Measurements from ENCODE around the gene KRT73.

The KRT73 gene

DNA sequence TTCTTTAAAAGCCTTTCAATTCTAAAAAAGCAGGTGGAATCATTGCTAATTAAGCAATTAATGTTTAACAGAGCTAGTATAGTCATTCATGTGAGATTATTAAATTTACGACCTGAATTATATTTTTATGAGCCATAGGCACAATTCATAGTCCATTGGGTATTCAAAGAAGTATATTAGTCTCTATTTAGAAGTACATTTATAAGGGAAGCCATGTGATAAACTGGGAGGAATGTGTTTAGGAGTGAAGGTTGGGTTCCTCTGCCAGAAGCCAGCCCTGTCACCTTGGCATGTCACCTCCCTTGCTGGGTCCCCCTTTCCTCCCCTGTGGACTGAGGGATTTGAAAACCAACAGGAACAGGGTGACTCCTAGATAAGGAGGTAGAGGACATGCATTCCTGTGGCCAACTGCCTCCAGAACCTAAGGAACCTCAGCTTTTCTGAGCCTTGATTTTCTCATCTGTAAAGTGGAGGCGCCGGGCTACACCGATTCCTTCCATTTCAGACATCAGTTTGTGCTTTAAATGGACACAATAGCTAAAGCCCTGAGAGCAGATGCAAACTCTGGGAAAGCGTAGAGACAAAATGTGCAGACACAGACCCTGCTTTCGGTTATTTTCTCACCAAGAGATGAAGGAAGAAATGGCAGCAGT, 39.0 kb upstream of the KRT73 start:
- TF ChIP-seq, protein P1, sequence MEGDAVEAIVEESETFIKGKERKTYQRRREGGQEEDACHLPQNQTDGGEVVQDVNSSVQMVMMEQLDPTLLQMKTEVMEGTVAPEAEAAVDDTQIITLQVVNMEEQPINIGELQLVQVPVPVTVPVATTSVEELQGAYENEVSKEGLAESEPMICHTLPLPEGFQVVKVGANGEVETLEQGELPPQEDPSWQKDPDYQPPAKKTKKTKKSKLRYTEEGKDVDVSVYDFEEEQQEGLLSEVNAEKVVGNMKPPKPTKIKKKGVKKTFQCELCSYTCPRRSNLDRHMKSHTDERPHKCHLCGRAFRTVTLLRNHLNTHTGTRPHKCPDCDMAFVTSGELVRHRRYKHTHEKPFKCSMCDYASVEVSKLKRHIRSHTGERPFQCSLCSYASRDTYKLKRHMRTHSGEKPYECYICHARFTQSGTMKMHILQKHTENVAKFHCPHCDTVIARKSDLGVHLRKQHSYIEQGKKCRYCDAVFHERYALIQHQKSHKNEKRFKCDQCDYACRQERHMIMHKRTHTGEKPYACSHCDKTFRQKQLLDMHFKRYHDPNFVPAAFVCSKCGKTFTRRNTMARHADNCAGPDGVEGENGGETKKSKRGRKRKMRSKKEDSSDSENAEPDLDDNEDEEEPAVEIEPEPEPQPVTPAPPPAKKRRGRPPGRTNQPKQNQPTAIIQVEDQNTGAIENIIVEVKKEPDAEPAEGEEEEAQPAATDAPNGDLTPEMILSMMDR (IDR thresholded peaks at IDR 0.05; ENCODE audit: control extremely low read depth, extremely low read depth, low read depth, missing control alignments): no peak
- CTCF ChIA-PET: interaction anchor here (1.5 kb wide), 1 partner anchor 18 kb away, joined by 4 read pairs; no protein-coding TSS in a partner anchor
- DNase-seq (ENCODE audit: extremely low spot score): no peak
- POLR2A ChIA-PET: no interaction called here

DNA sequence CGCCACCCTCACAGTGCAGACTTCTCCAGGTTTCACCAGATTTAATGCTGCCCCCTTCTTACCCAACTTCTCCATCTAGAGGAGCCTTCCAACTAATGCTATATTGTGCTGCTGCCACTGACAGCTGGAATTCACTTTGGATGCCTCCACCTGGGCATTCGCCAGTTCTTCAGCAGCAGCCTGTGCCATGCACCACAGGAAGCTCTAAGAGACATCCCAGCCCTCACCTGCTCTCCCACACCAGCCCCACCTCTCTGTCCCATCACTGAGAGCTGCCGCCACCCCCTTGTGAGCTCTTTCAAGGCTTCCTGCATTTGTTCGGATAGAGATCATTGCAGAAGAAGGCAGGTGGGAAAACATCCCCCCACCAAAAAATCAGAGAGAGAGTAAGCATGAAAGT, 38.3 kb upstream of the KRT73 start:
- POLR2A ChIA-PET: no interaction called here

DNA sequence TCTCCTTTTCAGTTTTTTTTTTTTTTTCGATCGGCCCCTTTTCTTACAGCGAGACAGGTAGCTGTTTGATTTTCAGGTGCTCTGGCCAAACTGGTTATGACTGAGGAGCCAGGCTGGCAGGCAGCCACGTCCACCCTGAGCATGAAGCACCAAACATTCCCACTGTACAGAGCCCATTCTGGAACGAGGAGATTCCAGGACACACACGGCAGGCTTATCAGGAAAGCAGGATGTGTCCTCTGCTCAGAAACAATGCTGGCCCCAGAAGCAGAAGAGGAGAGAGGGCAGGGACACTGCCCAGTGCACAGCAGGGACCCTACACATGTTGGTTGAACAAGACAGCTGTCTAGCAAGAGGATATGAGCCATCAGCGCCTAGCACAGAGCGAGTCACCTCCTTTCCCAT, 37.4 kb upstream of the KRT73 start:
- POLR2A ChIA-PET: no interaction called here
- CTCF ChIA-PET: interaction anchor here (0.8 to 1.2 kb wide), 2 partner anchors 12 to 18 kb away, joined by 3 read pairs; no protein-coding TSS in a partner anchor
- DNase-seq (ENCODE audit: extremely low spot score): no peak
- TF ChIP-seq, protein P1 (IDR thresholded peaks at IDR 0.05; ENCODE audit: control extremely low read depth, extremely low read depth, low read depth, missing control alignments): no peak

More for the DNA sequence above, 38.3 kb upstream of the KRT73 start:
- DNase-seq (ENCODE audit: extremely low spot score): no peak
- TF ChIP-seq, protein P1 (IDR thresholded peaks at IDR 0.05; ENCODE audit: control extremely low read depth, extremely low read depth, low read depth, missing control alignments): no peak
- CTCF ChIA-PET: interaction anchor here (1.2 kb wide), 1 partner anchor 11 kb away, joined by 3 read pairs; no protein-coding TSS in a partner anchor

DNA sequence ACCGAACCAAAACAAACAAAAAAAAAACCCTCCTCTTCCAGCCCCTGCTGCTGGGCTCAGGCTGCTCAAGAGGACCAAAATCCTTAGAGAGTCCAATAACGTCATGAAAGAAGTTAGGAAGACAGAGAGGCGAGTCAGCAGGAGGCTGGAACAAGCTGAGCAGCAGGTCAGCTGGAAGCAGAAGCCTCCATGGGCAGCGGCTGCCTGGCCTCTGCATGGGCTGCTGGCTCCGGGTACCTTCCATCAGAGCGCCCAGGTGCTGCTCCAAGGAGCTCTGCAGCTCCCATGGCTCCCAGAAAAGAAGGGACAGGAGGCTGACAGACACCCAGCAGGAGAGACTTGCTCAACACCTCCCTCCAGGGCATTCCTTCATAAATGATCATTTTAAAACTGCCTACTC, 36.9 kb upstream of the KRT73 start:
- CTCF ChIA-PET: interaction anchor here (0.8 to 1.2 kb wide), 2 partner anchors 12 to 18 kb away, joined by 3 read pairs; no protein-coding TSS in a partner anchor
- TF ChIP-seq, protein P1 (IDR thresholded peaks at IDR 0.05; ENCODE audit: control extremely low read depth, extremely low read depth, low read depth, missing control alignments): no peak
- DNase-seq (ENCODE audit: extremely low spot score): no peak
- POLR2A ChIA-PET: no interaction called here

DNA sequence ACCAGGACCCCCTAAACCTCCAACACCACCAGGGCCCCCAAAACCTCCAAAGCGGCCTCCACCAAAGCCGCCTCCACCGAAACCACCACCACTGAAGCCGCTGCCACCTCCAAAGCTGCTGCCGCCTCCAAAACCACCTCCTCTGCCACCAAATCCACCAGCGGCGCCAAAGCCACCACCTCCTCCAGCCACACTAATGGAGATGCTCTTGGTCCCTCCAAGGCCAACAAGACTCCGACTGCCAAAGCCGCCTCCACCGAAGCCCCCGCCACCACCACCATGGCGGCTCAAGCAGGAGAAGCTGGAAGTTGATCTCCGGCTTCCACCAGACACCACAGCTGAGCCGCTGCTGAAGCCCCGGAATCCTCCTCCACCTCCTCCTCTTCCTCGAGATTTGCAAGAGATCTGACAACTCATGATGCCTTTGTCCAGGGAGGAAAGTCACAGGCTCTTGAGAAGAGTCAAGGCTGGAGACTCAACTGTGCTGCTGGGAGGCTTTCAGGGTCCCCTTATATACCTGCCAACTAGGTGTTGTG, 33.4 kb upstream of the KRT73 start, which contains the start of gene KRT2:
KRT2 (minus strand) TSS at position 486 of the 536 bp plus-strand sequence; CDS start at position 417, 69 bp downstream.
- TF ChIP-seq, protein P1 (IDR thresholded peaks at IDR 0.05; ENCODE audit: control extremely low read depth, extremely low read depth, low read depth, missing control alignments): no peak
- no peak for DNase-seq (ENCODE audit: extremely low spot score)
- ChIA-PET CTCF (no interaction called here), POLR2A (no interaction called here)

DNA sequence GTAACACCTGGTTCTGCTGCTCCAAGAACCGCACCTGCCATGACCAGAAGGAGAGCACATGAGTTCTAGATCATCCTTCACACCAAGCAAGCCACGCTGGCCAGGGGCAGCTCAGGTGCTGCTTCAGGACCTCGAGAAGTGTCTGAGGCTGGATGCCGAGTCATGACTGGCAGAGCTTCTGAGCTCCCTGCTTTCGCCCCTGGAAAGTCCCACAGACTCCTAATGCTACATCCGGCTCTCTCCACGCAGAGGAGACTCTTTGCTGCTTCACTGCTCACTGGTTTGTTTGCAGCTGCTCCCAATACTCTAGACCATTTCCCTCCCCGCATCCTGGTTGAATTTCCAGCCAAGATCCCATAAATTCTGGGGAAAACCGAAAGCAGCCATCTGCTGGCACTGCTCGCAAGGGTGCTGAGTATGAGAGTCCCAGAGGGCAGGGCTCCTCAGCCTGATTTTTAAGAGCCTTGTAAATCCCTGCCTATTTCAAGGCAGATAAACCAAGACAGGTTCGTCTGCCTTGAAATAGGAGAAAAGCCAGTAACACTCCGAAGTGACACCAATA, 32.2 kb upstream of the KRT73 start:
- ChIA-PET POLR2A (no interaction called here), CTCF (no interaction called here)
- TF ChIP-seq, protein P1 (IDR thresholded peaks at IDR 0.05; ENCODE audit: control extremely low read depth, extremely low read depth, low read depth, missing control alignments): no peak
- DNase-seq (ENCODE audit: extremely low spot score): no peak

Data from GM10248 (cell line).